ENCODE data around the gene BBS2. TPM values are rescaled to one million over a fixed set of nuclear protein-coding genes. Genes with fewer than 3 reads are reported as not detected.

The BBS2 gene
- total and polyA plus RNA-seq, 2 of the 4 experiments (the other 2 are of a cell fraction) = 18.6 to 32.3 TPM

- H2AK5ac ChIP-seq (ENCODE audit: low read depth, low read length) = no peak overlapping the region
- ATAC-seq (ENCODE audit: low read depth) = no peak
- no peak overlapping the region for H3K27ac ChIP-seq (ENCODE audit: insufficient read depth, low read length)
- no peaks in the 10 kb centered on the region for H3K27me3 ChIP-seq (ENCODE audit: control insufficient read depth, insufficient read depth, low read length)
- ChIA-PET CTCF (interaction anchor here (1.5 kb wide), 1 partner anchor 83 kb away, joined by 4 read pairs; no protein-coding TSS in a partner anchor), POLR2A (ENCODE audit: unreplicated experiment) (no interaction called here)
- WGBS, 2 experiments (ENCODE audit: extremely low coverage in 2 of 2, insufficient read length in 1 of 2) = 88% methylated on average over 5 of the region's 7 CpGs; no CpG with 5 or more reads in 1 of the 2 experiments
- no peak overlapping the region for H3K14ac ChIP-seq (replicated peaks; ENCODE audit: low read depth, low read length)
- H2AK9ac ChIP-seq (replicated peaks; ENCODE audit: low read depth, low read length, poor library complexity) = no peak overlapping the region
- H2BK120ac ChIP-seq (ENCODE audit: low read depth, low read length) = no peak overlapping the region
- intact Hi-C loops (cut with micrococcal nuclease) = no loop called here
- H3K18ac ChIP-seq (ENCODE audit: low read depth, low read length) = no peak overlapping the region
- no peak overlapping the region for H4K8ac ChIP-seq (ENCODE audit: low read depth in 2 of 2, low read length in 2 of 2)
- no peak overlapping the region for H3K4me2 ChIP-seq (ENCODE audit: low read depth, low read length)
- peaks cover 6% of the 10 kb centered on the region; the same call in 1 of the 2 replicates for H3K9me1 ChIP-seq (ENCODE audit: insufficient read depth, low read length)
- no peak overlapping the region for H4K91ac ChIP-seq (ENCODE audit: insufficient read depth, low read depth, low read length)
- no peak for DNase-seq
- no peak overlapping the region for H3K9ac ChIP-seq (ENCODE audit: low read depth, low read length)
- no peak overlapping the region for H2BK5ac ChIP-seq (ENCODE audit: low read depth, low read length, poor library complexity, severe bottlenecking)
- no peaks in the 10 kb centered on the region for H3K9me3 ChIP-seq (ENCODE audit: control insufficient read depth, insufficient read depth, low read length)
- no peak overlapping the region for H2BK20ac ChIP-seq (ENCODE audit: low read depth, low read length)
- H3K4me3 ChIP-seq (ENCODE audit: insufficient read depth, low read depth, low read length) = no peak overlapping the region
- in situ Hi-C loops (cut with MboI; ENCODE audit: low sequenced_read_pairs) = no loop called here
- no peak overlapping the region for H4K5ac ChIP-seq (ENCODE audit: low read depth, low read length)
- dilution Hi-C loops (cut with HindIII; ENCODE audit: low sequenced_read_pairs, unreplicated experiment) = no loop called here
- H3K79me1 ChIP-seq (ENCODE audit: low read depth in 1 of 2, low read length in 2 of 2) = peaks cover 22 to 25% of the 10 kb centered on the region in 2 experiments
- TF ChIP-seq BHLHE40 (IDR thresholded peaks at IDR 0.05; ENCODE audit: low read depth, low read length) = no peak
- TF ChIP-seq RAD21 (IDR thresholded peaks at IDR 0.05; ENCODE audit: low read length) = no peak
- no peak for TF ChIP-seq POLR2A (IDR thresholded peaks at IDR 0.05; ENCODE audit: low read depth, low read length)
- TF ChIP-seq ELK1 (IDR thresholded peaks at IDR 0.05; ENCODE audit: borderline replicate concordance, low read depth, low read length) = no peak
- TF ChIP-seq NFE2L2 (IDR thresholded peaks at IDR 0.05; ENCODE audit: low read depth, low read length) = no peak
- TF ChIP-seq, protein P1, sequence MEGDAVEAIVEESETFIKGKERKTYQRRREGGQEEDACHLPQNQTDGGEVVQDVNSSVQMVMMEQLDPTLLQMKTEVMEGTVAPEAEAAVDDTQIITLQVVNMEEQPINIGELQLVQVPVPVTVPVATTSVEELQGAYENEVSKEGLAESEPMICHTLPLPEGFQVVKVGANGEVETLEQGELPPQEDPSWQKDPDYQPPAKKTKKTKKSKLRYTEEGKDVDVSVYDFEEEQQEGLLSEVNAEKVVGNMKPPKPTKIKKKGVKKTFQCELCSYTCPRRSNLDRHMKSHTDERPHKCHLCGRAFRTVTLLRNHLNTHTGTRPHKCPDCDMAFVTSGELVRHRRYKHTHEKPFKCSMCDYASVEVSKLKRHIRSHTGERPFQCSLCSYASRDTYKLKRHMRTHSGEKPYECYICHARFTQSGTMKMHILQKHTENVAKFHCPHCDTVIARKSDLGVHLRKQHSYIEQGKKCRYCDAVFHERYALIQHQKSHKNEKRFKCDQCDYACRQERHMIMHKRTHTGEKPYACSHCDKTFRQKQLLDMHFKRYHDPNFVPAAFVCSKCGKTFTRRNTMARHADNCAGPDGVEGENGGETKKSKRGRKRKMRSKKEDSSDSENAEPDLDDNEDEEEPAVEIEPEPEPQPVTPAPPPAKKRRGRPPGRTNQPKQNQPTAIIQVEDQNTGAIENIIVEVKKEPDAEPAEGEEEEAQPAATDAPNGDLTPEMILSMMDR (conservative IDR thresholded peaks at IDR 0.05; ENCODE audit: low read depth, low read length) = no peak
- TF ChIP-seq SMC3 (IDR thresholded peaks at IDR 0.05; ENCODE audit: low read depth, low read length) = no peak
- TF ChIP-seq MAFK (IDR thresholded peaks at IDR 0.05; ENCODE audit: low read depth, low read length) = no peak
- no peak overlapping the region for H3K56ac ChIP-seq (ENCODE audit: extremely low read depth, insufficient read depth, low read length)
- H3K36me3 ChIP-seq (ENCODE audit: control insufficient read depth, insufficient read depth, low read length) = no peaks in the 10 kb centered on the region
- H2AFZ ChIP-seq (replicated peaks; ENCODE audit: low read length, poor library complexity) = no peak overlapping the region
- H4K20me1 ChIP-seq (ENCODE audit: insufficient read depth, low read length) = 0 out of 2 replicates have a peak, but pooled peaks cover 6% of the 10 kb centered on the region
- no peak overlapping the region for H2BK15ac ChIP-seq (ENCODE audit: low read depth, low read length)
- BruUV-seq (replicated peaks) = no TSS peak
- H3K4ac ChIP-seq (ENCODE audit: low read depth, low read length) = no peak overlapping the region
- no peak overlapping the region for H3K23ac ChIP-seq (ENCODE audit: low read depth, low read length)
- peaks cover 2% of the 10 kb centered on the region; the same call in 1 of the 2 replicates for H3K4me1 ChIP-seq (ENCODE audit: control insufficient read depth, insufficient read depth, low read length)
Observed at GRCh38 chr16:56518425-56518824, 1.4 kb downstream of the BBS2 start.
